HG03575 (cell line): Measurements from ENCODE around the gene OSGEP.
"Not testable (repeated sequence)": the region's sequence is repeated elsewhere in the genome, so short reads cannot be mapped to it uniquely, and the experiment has no call there.

Experiments
- ATAC-seq: cut with Tn5 transposase; IDR thresholded peaks from one replicate; pipeline ENCODE4 v1.9.1; 2021; ENCODE audit not compliant: unreplicated experiment, insufficient number of reproducible peaks, low FRiP score; ENCODE audit errors: extremely low read depth

Gene OSGEP

GRCh38 chr14:20472536-20473169, 18.0 kb upstream of the OSGEP start:
- no peak for ATAC-seq

- no peak for ATAC-seq
These were observed 15.9 kb upstream of the OSGEP start for GRCh38 chr14:20470603-20470901.

- no peak for ATAC-seq
These were observed 15.4 kb upstream of the OSGEP start for GRCh38 chr14:20469890-20470602.

GRCh38 chr14:20469242-20469889, 14.8 kb upstream of the OSGEP start, which contains the start of gene PNP:
Gene PNP, plus strand, starts transcription at chr14:20469406. Its CDS starts 119 bp downstream, at chr14:20469525.
- peak; percentile 44 for ATAC-seq

GRCh38 chr14:20468764-20469241, 14.2 kb upstream of the OSGEP start:
- ATAC-seq = no peak

- peak; percentile 76 for ATAC-seq
These were observed 6.9 kb upstream of the OSGEP start, which contains the start of gene PIP4P1 for GRCh38 chr14:20461225-20462141. Gene PIP4P1, minus strand, starts transcription at chr14:20461434. Its CDS starts 109 bp downstream, at chr14:20461325.

GRCh38 chr14:20460458-20461224, 6.0 kb upstream of the OSGEP start:
- ATAC-seq = no peak

- no peak for ATAC-seq
These were observed 3.6 kb upstream of the OSGEP start for GRCh38 chr14:20458031-20458789.

GRCh38 chr14:20456971-20457370, 2.4 kb upstream of the OSGEP start:
- no peak for ATAC-seq

GRCh38 chr14:20455355-20456300, 1.0 kb upstream of the OSGEP start:
- peak; percentile 41 for ATAC-seq

GRCh38 chr14:20452831-20453230, 1.8 kb downstream of the OSGEP start:
- not testable (repeated sequence) for ATAC-seq

- ATAC-seq = no peak
These were observed 7.7 kb downstream of the OSGEP start for GRCh38 chr14:20446889-20447288.

- ATAC-seq = not testable (repeated sequence)
These were observed 11.0 kb downstream of the OSGEP start for GRCh38 chr14:20443650-20444049.

- no peak for ATAC-seq
These were observed 13.2 kb downstream of the OSGEP start for GRCh38 chr14:20441461-20441860.

- no peak for ATAC-seq
These were observed 13.7 kb downstream of the OSGEP start for GRCh38 chr14:20440882-20441281.

GRCh38 chr14:20440465-20440864, 14.1 kb downstream of the OSGEP start:
- no peak for ATAC-seq

- no peak for ATAC-seq
These were observed 15.9 kb downstream of the OSGEP start for GRCh38 chr14:20438664-20439063.
